ENCODE results near the gene ACAA1. TPM values are rescaled to one million over a fixed set of nuclear protein-coding genes. Genes with fewer than 3 reads are reported as not detected.

Gene ACAA1
- total and polyA plus RNA-seq, 2 of the 4 experiments (the other 2 are of a cell fraction): 30.8 to 62.4 TPM

DNA sequence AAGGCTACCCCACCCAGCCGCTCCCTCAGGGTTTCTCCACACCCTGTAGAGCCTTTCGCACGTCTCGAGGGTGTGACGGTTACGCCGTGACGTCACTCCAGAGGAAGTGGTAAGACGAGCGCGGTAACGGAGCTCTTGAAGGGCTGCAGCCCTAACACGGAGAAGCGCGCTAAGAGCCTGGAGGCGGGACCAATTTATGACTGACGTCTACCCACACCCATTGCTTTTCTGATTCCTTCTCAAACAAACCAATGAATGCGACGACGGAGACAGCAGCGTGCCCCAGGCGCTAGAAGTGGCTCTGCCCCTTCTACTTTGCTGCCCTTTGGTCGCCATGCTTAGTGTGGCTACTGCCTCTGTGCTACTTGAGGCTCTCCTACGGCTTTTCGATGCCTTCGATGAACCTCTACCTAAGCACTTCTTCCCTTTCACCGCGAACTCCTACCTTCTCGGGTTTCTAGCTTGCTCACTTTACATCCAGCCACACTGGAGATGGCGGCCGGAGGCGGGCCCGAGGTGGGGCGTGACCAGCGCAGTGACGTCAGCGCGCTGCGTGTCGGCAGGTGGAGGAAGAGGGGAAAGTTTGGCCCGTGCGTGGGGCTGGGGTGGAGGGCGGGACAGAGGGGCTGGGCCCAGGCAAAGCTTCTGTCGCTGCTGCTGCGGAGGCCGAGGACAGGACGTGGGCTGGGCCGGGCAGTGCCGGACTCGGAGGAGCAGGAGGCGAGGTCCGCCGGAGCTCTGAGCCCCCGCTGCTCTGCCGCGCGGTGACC is 28.2 kb upstream of the ACAA1 start, which contains the start of gene OXSR1:
TSS of gene OXSR1 (plus strand) at position 586 of the 770 bp plus-strand sequence. CDS start 340 bp downstream, outside the sequence.
- H4K20me1 ChIP-seq (ENCODE audit: insufficient read depth, low read length): peaks cover 5% of the 10 kb centered on the region; the same call in 1 of the 2 replicates
- POLR2A ChIA-PET (ENCODE audit: unreplicated experiment): interaction anchor here (0.5 to 2.0 kb wide), 4 partner anchors 21 to 246 kb away, joined by 3 to 16 read pairs (median 8); partner anchors contain the start of gene ACAA1
- H3K27me3 ChIP-seq (ENCODE audit: control insufficient read depth, insufficient read depth, low read length): no peaks in the 10 kb centered on the region
- H3K9ac ChIP-seq (ENCODE audit: low read depth, low read length): peak within 1 kb of the TSS; percentile 97
- H2AFZ ChIP-seq (replicated peaks; ENCODE audit: low read length, poor library complexity): peak within 1 kb of the TSS; percentile 99
- H3K4me1 ChIP-seq (ENCODE audit: control insufficient read depth, insufficient read depth, low read length): peaks cover 3% of the 10 kb centered on the region; the same call in 1 of the 2 replicates
- peak within 1 kb of the TSS; percentile 90 for H3K4me2 ChIP-seq (ENCODE audit: low read depth, low read length)
- peak within 1 kb of the TSS; percentile 100 for H3K23ac ChIP-seq (ENCODE audit: low read depth, low read length)
- intact Hi-C loops (cut with micrococcal nuclease) (no loop called here), dilution Hi-C loops (cut with HindIII; ENCODE audit: low sequenced_read_pairs, unreplicated experiment) (no loop called here), in situ Hi-C loops (cut with MboI; ENCODE audit: low sequenced_read_pairs) (no loop called here)
- peak within 1 kb of the TSS; percentile 95 for H2AK5ac ChIP-seq (ENCODE audit: low read depth, low read length)
- 0 out of 2 replicates have a peak, but pooled peaks cover 2% of the 10 kb centered on the region for H3K9me1 ChIP-seq (ENCODE audit: insufficient read depth, low read length)
- H2BK15ac ChIP-seq (ENCODE audit: low read depth, low read length): peak within 1 kb of the TSS; percentile 99; the same call in 2 of the 3 replicates
- no peaks in the 10 kb centered on the region for H3K36me3 ChIP-seq (ENCODE audit: control insufficient read depth, insufficient read depth, low read length)
- H3K27ac ChIP-seq (ENCODE audit: insufficient read depth, low read length): peak within 1 kb of the TSS; percentile 98
- peak within 1 kb of the TSS; percentile 96 for H2BK5ac ChIP-seq (ENCODE audit: low read depth, low read length, poor library complexity, severe bottlenecking)
- peak within 1 kb of the TSS; percentile 100 for H2BK120ac ChIP-seq (ENCODE audit: low read depth, low read length)
- peak within 1 kb of the TSS; percentile 100 for H2BK20ac ChIP-seq (ENCODE audit: low read depth, low read length)
- CTCF ChIA-PET: interaction anchor here (0.5 to 1.2 kb wide), 4 partner anchors 9 to 103 kb away, joined by 3 to 4 read pairs (median 3); no protein-coding TSS in a partner anchor
- H3K79me1 ChIP-seq (ENCODE audit: low read depth in 1 of 2, low read length in 2 of 2): peaks cover 0 to 16% of the 10 kb centered on the region in 2 experiments; a peak in 2 of 4 replicates
- no peaks in the 10 kb centered on the region for H3K9me3 ChIP-seq (ENCODE audit: control insufficient read depth, insufficient read depth, low read length)
- H3K56ac ChIP-seq (ENCODE audit: extremely low read depth, insufficient read depth, low read length): peak within 1 kb of the TSS; percentile 100
- DNase-seq (peak; percentile 100), ATAC-seq (ENCODE audit: low read depth) (peak; percentile 91)
- H3K14ac ChIP-seq (replicated peaks; ENCODE audit: low read depth, low read length): peak within 1 kb of the TSS; percentile 100
- peak within 1 kb of the TSS; percentile 98 for H3K18ac ChIP-seq (ENCODE audit: low read depth, low read length)
- peak within 1 kb of the TSS; percentile 98 for H2AK9ac ChIP-seq (replicated peaks; ENCODE audit: low read depth, low read length, poor library complexity)
- H3K4me3 ChIP-seq (ENCODE audit: insufficient read depth, low read depth, low read length): peak within 1 kb of the TSS; percentile 57
- peak within 1 kb of the TSS; percentile 100 for H4K91ac ChIP-seq (ENCODE audit: insufficient read depth, low read depth, low read length)
- peak within 1 kb of the TSS; percentile 96 to 100 for H4K8ac ChIP-seq (ENCODE audit: low read depth in 2 of 2, low read length in 2 of 2)
- peak within 1 kb of the TSS; percentile 98 for H4K5ac ChIP-seq (ENCODE audit: low read depth, low read length)
- 0% methylated on average over 19 of the region's 57 CpGs; no CpG with 5 or more reads in 1 of the 2 experiments for WGBS, 2 experiments (ENCODE audit: extremely low coverage in 2 of 2, insufficient read length in 1 of 2)
- H3K4ac ChIP-seq (ENCODE audit: low read depth, low read length): peak within 1 kb of the TSS; percentile 100
- BruUV-seq (replicated peaks): no TSS peak
- TF ChIP-seq BHLHE40 (IDR thresholded peaks at IDR 0.05; ENCODE audit: low read depth, low read length) (peak; percentile 81), SMC3 (IDR thresholded peaks at IDR 0.05; ENCODE audit: low read depth, low read length) (no peak), ELK1 (IDR thresholded peaks at IDR 0.05; ENCODE audit: borderline replicate concordance, low read depth, low read length) (no peak), NFE2L2 (IDR thresholded peaks at IDR 0.05; ENCODE audit: low read depth, low read length) (no peak), POLR2A (IDR thresholded peaks at IDR 0.05; ENCODE audit: low read depth, low read length) (peak; percentile 55; the same call in 1 of the 2 replicates), MXI1 (IDR thresholded peaks at IDR 0.05; ENCODE audit: borderline replicate concordance, low read depth, low read length) (peak; percentile 56; the same call in 1 of the 2 replicates), MAZ (IDR thresholded peaks at IDR 0.05; ENCODE audit: borderline replicate concordance, low read depth, low read length) (peak; percentile 26; the same call in 1 of the 2 replicates), CHD1 (IDR thresholded peaks at IDR 0.05; ENCODE audit: low read depth, low read length) (0 out of 2 replicates have a peak, but pooled peaks have one; percentile 9), MAFK (IDR thresholded peaks at IDR 0.05; ENCODE audit: low read depth, low read length) (no peak), RAD21 (IDR thresholded peaks at IDR 0.05; ENCODE audit: low read length) (no peak; the same call in 1 of the 2 replicates), CTCF (conservative IDR thresholded peaks at IDR 0.05; ENCODE audit: low read depth, low read length) (no peak), RCOR1 (IDR thresholded peaks at IDR 0.05; ENCODE audit: insufficient replicate concordance, low read length) (no peak)
- TF ChIP-seq, protein P1, sequence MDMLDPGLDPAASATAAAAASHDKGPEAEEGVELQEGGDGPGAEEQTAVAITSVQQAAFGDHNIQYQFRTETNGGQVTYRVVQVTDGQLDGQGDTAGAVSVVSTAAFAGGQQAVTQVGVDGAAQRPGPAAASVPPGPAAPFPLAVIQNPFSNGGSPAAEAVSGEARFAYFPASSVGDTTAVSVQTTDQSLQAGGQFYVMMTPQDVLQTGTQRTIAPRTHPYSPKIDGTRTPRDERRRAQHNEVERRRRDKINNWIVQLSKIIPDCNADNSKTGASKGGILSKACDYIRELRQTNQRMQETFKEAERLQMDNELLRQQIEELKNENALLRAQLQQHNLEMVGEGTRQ (IDR thresholded peaks at IDR 0.05; ENCODE audit: low read depth, low read length): no peak
